HG02798 (cell line): ENCODE results near the gene VARS2.

ENCODE experiments used
- ATAC-seq: cut with Tn5 transposase; IDR thresholded peaks from one replicate; pipeline ENCODE4 v1.9.1; 2021; ENCODE audit warnings: mild to moderate bottlenecking; ENCODE audit not compliant: unreplicated experiment, poor library complexity

The VARS2 gene

GRCh38 chr6:30883685-30884520, 30.1 kb upstream of the VARS2 start, which contains the start of gene DDR1:
DDR1 (plus strand) TSS chr6:30884519; CDS start chr6:30888730, 4,211 bp downstream.
- ATAC-seq = no peak

- ATAC-seq = no peak
Measured at GRCh38 chr6:30884521-30885480, 29.2 kb upstream of the VARS2 start.

- ATAC-seq = no peak
Measured at GRCh38 chr6:30885481-30885998, 28.5 kb upstream of the VARS2 start.

- ATAC-seq = no peak
Measured at GRCh38 chr6:30885999-30886896, 27.8 kb upstream of the VARS2 start.

GRCh38 chr6:30886897-30887255, 27.2 kb upstream of the VARS2 start:
- ATAC-seq = no peak

GRCh38 chr6:30887901-30888815, 25.9 kb upstream of the VARS2 start:
- ATAC-seq = no peak

GRCh38 chr6:30888816-30889495, 25.1 kb upstream of the VARS2 start:
- no peak for ATAC-seq

GRCh38 chr6:30889496-30889885, 24.5 kb upstream of the VARS2 start:
- ATAC-seq = no peak

- no peak for ATAC-seq
Measured at GRCh38 chr6:30889921-30890645, 24.0 kb upstream of the VARS2 start.

- no peak for ATAC-seq
Measured at GRCh38 chr6:30890646-30891449, 23.2 kb upstream of the VARS2 start.

GRCh38 chr6:30891450-30891723, 22.7 kb upstream of the VARS2 start:
- no peak for ATAC-seq

GRCh38 chr6:30891816-30892538, 22.1 kb upstream of the VARS2 start:
- no peak for ATAC-seq

GRCh38 chr6:30893001-30893591, 20.9 kb upstream of the VARS2 start:
- ATAC-seq = no peak

GRCh38 chr6:30893666-30894065, 20.4 kb upstream of the VARS2 start:
- ATAC-seq = no peak

GRCh38 chr6:30894381-30894780, 19.7 kb upstream of the VARS2 start:
- no peak for ATAC-seq

GRCh38 chr6:30894935-30895334, 19.1 kb upstream of the VARS2 start:
- no peak for ATAC-seq
